OCI-LY1 (cell line): ENCODE measurements around the gene MARCHF11.

Experiments used
- EZH2 ChIP-seq: fragments of 200-600 bp; sonication (generic), shearing (Covaris generic); IDR thresholded peaks from 2 replicates; pipeline ENCODE4 v1.8.0; 2017; ENCODE audit warnings: borderline replicate concordance, mixed run types, mild to moderate bottlenecking, antibody characterized with exemption, low read length, moderate library complexity, mixed read lengths
- TF ChIP-seq, protein P1 (sequence below): fragments of 200-600 bp; sonication (generic), shearing (Covaris generic); IDR thresholded peaks from 2 replicates; pipeline ENCODE4 v1.5.1; 2017; ENCODE audit warnings: mild to moderate bottlenecking, antibody characterized with exemption, low read length, moderate library complexity, mixed read lengths

DNA sequence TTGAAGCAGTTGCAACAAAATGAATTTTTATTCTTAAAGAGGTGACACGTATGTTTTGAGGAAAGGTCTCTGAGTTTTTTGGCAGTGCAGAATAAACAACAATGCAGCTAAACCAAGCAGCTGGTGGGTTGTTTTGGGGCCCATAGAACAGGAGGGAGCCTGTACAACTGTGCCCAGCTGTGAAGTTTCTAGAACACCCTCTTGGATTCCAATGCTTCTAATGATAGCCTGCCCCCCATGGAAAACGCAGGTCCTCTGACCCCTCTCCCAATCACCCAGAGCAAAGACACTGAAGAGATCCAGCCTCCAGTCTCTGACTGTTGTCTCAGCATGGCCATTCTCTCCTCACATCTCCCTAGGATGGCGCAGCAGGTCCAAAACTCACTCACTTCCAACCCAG, 150.9 kb downstream of the MARCHF11 start:
- TF ChIP-seq, protein P1, sequence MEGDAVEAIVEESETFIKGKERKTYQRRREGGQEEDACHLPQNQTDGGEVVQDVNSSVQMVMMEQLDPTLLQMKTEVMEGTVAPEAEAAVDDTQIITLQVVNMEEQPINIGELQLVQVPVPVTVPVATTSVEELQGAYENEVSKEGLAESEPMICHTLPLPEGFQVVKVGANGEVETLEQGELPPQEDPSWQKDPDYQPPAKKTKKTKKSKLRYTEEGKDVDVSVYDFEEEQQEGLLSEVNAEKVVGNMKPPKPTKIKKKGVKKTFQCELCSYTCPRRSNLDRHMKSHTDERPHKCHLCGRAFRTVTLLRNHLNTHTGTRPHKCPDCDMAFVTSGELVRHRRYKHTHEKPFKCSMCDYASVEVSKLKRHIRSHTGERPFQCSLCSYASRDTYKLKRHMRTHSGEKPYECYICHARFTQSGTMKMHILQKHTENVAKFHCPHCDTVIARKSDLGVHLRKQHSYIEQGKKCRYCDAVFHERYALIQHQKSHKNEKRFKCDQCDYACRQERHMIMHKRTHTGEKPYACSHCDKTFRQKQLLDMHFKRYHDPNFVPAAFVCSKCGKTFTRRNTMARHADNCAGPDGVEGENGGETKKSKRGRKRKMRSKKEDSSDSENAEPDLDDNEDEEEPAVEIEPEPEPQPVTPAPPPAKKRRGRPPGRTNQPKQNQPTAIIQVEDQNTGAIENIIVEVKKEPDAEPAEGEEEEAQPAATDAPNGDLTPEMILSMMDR, result no peak
- no peak for TF ChIP-seq EZH2
